Esophagus (tissue), 2 donors: Measurements from ENCODE around the gene MAFG. TPM values are rescaled to one million over a fixed set of nuclear protein-coding genes. Genes with fewer than 3 reads are reported as not detected.
A peak's percentile ranks its signal among the peaks of the same experiment; 100 is the strongest.

ENCODE experiments used
- H3K27ac ChIP-seq, 2 donors: one replicate each; pipeline ENCODE4 v1.5.1; 2013; ENCODE audit warnings: low read depth in 2 of 2, mild to moderate bottlenecking in 2 of 2, inconsistent platforms in 1 of 2, low read length in 1 of 2, moderate library complexity in 1 of 2
- H3K27me3 ChIP-seq, 2 donors: one replicate each; pipeline ENCODE4 v1.6.1; 2013; ENCODE audit warnings: low read length in 2 of 2, control low read depth in 1 of 2, mild to moderate bottlenecking in 1 of 2; ENCODE audit not compliant: insufficient read depth in 2 of 2, control insufficient read depth in 1 of 2
- H3K36me3 ChIP-seq, 2 donors: one replicate each; pipeline ENCODE4 v1.6.1; 2013; ENCODE audit warnings: low read length in 1 of 2; ENCODE audit not compliant: control insufficient read depth in 2 of 2, insufficient read depth in 2 of 2
- H3K4me1 ChIP-seq, 2 donors: one replicate each; pipeline ENCODE4 v1.6.1; 2013; ENCODE audit warnings: low read length in 1 of 2; ENCODE audit not compliant: control insufficient read depth in 2 of 2, insufficient read depth in 2 of 2
- H3K4me3 ChIP-seq, 2 donors: one replicate each; pipeline ENCODE4 v1.5.1; 2013; ENCODE audit warnings: low read length in 2 of 2, mild to moderate bottlenecking in 2 of 2, low read depth in 1 of 2, moderate library complexity in 1 of 2
- H3K9me3 ChIP-seq, 2 donors: one replicate each; pipeline ENCODE4 v1.6.1; 2013; ENCODE audit warnings: mild to moderate bottlenecking in 2 of 2, low read depth in 1 of 2, low read length in 1 of 2, moderate library complexity in 1 of 2; ENCODE audit not compliant: control insufficient read depth in 2 of 2, insufficient read depth in 1 of 2
- WGBS, 2 donors: extraction: QIAGEN DNeasy Blood & Tissue Kit; methylation state at CpG; one replicate each; pipeline ENCODE4 v1.1.7; 2013; 5-methylcytosine and 5-hydroxymethylcytosine counted together
- polyA plus RNA-seq, 2 donors: library from polyadenylated mRNA; stranded (reverse); fragments of 200-250 nt; gene quantifications; one replicate each; pipeline ENCODE4 v1.2.3, GENCODE V29; 2013
- donor health status: healthy with polysubstance abuse.
- donor health status: Bipolar disorder and iron deficiency.

The MAFG gene
- polyA plus RNA-seq, 2 donors = 10.3 to 11.9 TPM

DNA sequence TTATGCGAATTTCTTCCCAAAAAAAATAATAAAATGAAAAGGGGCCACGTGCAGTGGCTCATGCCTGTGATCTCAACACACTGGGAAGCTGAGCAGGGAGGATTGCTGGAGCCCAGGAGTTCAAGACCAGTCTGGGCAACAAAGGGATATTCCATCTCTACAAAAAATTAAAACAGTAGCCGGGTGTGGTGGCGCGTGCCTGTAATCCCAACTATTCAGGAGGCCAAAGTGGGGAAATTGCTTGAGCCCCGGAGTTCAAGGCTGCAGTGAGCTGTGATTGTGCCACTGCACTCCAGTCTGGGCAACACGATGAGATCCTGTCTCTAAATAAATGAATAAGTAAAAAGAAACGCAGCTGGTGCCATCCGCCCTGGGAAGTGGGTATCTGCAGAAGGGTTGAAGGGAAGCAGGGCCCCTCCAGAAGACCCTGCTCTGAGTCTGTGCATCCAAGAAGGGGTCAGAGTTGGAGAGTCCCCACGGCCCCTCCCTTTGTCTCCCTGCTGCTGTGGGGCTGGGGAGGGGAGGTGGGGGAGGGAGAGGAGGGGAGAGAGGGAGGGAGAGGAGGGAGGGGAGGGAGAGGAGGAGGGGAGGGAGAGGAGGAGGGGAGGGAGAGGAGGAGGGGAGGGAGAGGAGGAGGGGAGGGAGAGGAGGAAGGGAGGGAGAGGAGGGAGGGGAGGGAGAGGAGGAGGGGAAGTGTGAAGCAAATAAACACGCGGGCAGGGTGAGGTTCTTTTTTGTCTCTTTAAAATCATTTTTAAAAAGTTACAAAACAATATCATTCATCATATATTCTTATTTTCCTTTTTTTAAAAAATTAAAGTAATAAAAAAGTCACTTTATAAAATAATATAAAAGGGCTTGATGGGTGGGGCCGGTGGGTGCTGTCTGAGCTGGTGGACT is 24.5 kb upstream of the MAFG start:
- H3K27me3 ChIP-seq = no peaks in the 10 kb centered on the region
- no peaks in the 10 kb centered on the region for H3K9me3 ChIP-seq
- no peak overlapping the region for H3K4me3 ChIP-seq
- no peak overlapping the region for H3K27ac ChIP-seq
- H3K36me3 ChIP-seq = no peaks in the 10 kb centered on the region
- WGBS, 2 donors = 46 to 55% methylated on average over 12 to 13 of the region's 13 CpGs
- H3K4me1 ChIP-seq = peaks cover 0 to 2% of the 10 kb centered on the region in 2 donors

GRCh38 chr17:81950501-81950900 is 23.0 kb upstream of the MAFG start:
- 82 to 83% methylated on average over 15 of the region's 15 CpGs for WGBS, 2 donors
- Histone ChIP-seq H3K27ac (no peak overlapping the region), H3K27me3 (no peaks in the 10 kb centered on the region)

GRCh38 chr17:81948635-81949378 is 21.3 kb upstream of the MAFG start:
- WGBS, 2 donors = 82% methylated on average over 17 of the region's 17 CpGs
- Histone ChIP-seq H3K27me3 (no peaks in the 10 kb centered on the region), H3K9me3 (no peaks in the 10 kb centered on the region), H3K27ac (no peak overlapping the region), H3K4me1 (peaks cover 0 to 3% of the 10 kb centered on the region in 2 donors), H3K36me3 (no peaks in the 10 kb centered on the region), H3K4me3 (no peak overlapping the region)

More at GRCh38 chr17:81950501-81950900, 23.0 kb upstream of the MAFG start:
- Histone ChIP-seq H3K36me3 (no peaks in the 10 kb centered on the region), H3K9me3 (no peaks in the 10 kb centered on the region), H3K4me3 (no peak overlapping the region), H3K4me1 (peaks cover 0 to 3% of the 10 kb centered on the region in 2 donors)

- Histone ChIP-seq H3K27me3 (no peaks in the 10 kb centered on the region), H3K9me3 (no peaks in the 10 kb centered on the region), H3K36me3 (no peaks in the 10 kb centered on the region), H3K27ac (peak within 1 kb of the TSS in 1 of 2 donors; percentile 11), H3K4me1 (peaks cover 0 to 3% of the 10 kb centered on the region in 2 donors), H3K4me3 (no peak within 1 kb of the TSS)
- WGBS, 2 donors = 81 to 90% methylated on average over 12 to 13 of the region's 13 CpGs
Observed at GRCh38 chr17:81947189-81947588, 19.7 kb upstream of the MAFG start, which contains the start of gene MYADML2. Gene MYADML2, minus strand, starts transcription at chr17:81947233. Its CDS starts 5,492 bp downstream, at chr17:81941741.

GRCh38 chr17:81944858-81945257 is 17.3 kb upstream of the MAFG start:
- Histone ChIP-seq H3K4me1 (peaks cover 0 to 4% of the 10 kb centered on the region in 2 donors), H3K27me3 (no peaks in the 10 kb centered on the region), H3K36me3 (no peaks in the 10 kb centered on the region), H3K27ac (no peak overlapping the region), H3K9me3 (no peaks in the 10 kb centered on the region), H3K4me3 (no peak overlapping the region)
- WGBS, 2 donors = 88 to 89% methylated on average over 9 of the region's 9 CpGs

- H3K4me1 ChIP-seq = peaks cover 0 to 7% of the 10 kb centered on the region in 2 donors
- H3K9me3 ChIP-seq = no peaks in the 10 kb centered on the region
- no peak overlapping the region for H3K27ac ChIP-seq
- H3K27me3 ChIP-seq = no peaks in the 10 kb centered on the region
- 35 to 50% methylated on average over 11 to 12 of the region's 12 CpGs for WGBS, 2 donors
- no peak overlapping the region for H3K4me3 ChIP-seq
- H3K36me3 ChIP-seq = no peaks in the 10 kb centered on the region
Observed at GRCh38 chr17:81942167-81942553, 14.6 kb upstream of the MAFG start.

DNA sequence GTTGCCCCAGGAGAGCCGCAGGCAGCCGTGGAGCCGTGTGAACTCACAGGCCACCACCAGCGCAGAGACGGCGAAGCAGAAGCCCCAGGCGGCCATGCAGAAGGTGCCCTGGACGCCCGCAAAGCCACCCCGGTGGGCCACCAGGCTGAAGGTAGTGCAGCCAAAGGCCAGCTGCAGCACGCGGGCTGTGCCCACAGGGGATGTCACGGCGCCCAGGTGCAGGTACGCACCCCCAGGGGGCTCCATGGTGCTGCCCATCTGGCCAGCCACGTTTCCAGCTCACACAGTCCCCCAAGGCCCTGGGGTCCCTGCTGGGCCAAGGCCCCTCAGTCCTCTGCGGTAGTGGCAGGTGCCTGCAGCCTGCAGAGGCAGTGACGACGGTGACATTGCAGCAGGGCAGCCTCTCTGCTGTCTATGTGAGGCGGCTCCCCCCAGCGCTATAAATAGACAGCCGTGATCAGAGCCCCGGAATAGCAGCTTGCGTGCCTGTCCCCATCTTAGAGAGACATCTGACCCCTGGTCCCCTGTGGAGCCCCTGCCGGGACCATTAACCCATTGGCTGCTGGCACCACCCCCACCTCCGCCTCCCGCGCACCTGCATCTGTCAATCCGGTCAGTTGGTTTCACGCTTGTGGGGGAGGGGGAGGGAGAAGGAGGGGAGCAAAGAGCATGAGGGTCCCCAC is 14.1 kb upstream of the MAFG start:
- WGBS, 2 donors = 37 to 42% methylated on average over 30 of the region's 30 CpGs
- Histone ChIP-seq H3K9me3 (no peaks in the 10 kb centered on the region), H3K27me3 (no peaks in the 10 kb centered on the region), H3K36me3 (no peaks in the 10 kb centered on the region), H3K4me1 (peaks cover 0 to 9% of the 10 kb centered on the region in 2 donors), H3K27ac (no peak overlapping the region), H3K4me3 (no peak overlapping the region)

GRCh38 chr17:81940538-81941483 is 13.3 kb upstream of the MAFG start:
- 88 to 89% methylated on average over 55 to 56 of the region's 56 CpGs for WGBS, 2 donors
- Histone ChIP-seq H3K27me3 (no peaks in the 10 kb centered on the region), H3K4me1 (peaks cover 0 to 12% of the 10 kb centered on the region in 2 donors), H3K9me3 (no peaks in the 10 kb centered on the region), H3K27ac (no peak overlapping the region), H3K36me3 (no peaks in the 10 kb centered on the region), H3K4me3 (peak overlapping the region in 1 of 2 donors; percentile 7)
